ENCODE results near the gene ADAMTS17. TPM values are rescaled to one million over a fixed set of nuclear protein-coding genes. Genes with fewer than 3 reads are reported as not detected.

ADAMTS17 gene
- polyA plus RNA-seq, 12 donors, result 1.6 to 17.4 (median 5.6) TPM; not detected in 1

GRCh38 chr15:100174159-100174903, 167.4 kb downstream of the ADAMTS17 start:
- DNase-seq, result no peak

GRCh38 chr15:100172356-100173024, 169.3 kb downstream of the ADAMTS17 start:
- DNase-seq, result no peak

- DNase-seq, result no peak
These were observed 170.4 kb downstream of the ADAMTS17 start for GRCh38 chr15:100171411-100171810.

- no peak for DNase-seq
These were observed 171.2 kb downstream of the ADAMTS17 start for GRCh38 chr15:100170291-100171210.

GRCh38 chr15:100169615-100170290, 172.0 kb downstream of the ADAMTS17 start:
- no peak for DNase-seq

GRCh38 chr15:100168787-100169186, 173.0 kb downstream of the ADAMTS17 start:
- no peak for DNase-seq

- no peak for DNase-seq
These were observed 173.8 kb downstream of the ADAMTS17 start for GRCh38 chr15:100167884-100168375.

GRCh38 chr15:100166313-100166712, 175.5 kb downstream of the ADAMTS17 start:
- no peak for DNase-seq

GRCh38 chr15:100163961-100164360, 177.8 kb downstream of the ADAMTS17 start:
- no peak for DNase-seq

GRCh38 chr15:100160953-100161352, 180.8 kb downstream of the ADAMTS17 start:
- no peak for DNase-seq

- no peak for DNase-seq
These were observed 182.3 kb downstream of the ADAMTS17 start for GRCh38 chr15:100159436-100159835.

GRCh38 chr15:100158356-100158755, 183.4 kb downstream of the ADAMTS17 start:
- DNase-seq, result no peak

- no peak for DNase-seq
These were observed 185.6 kb downstream of the ADAMTS17 start for GRCh38 chr15:100156201-100156600.

GRCh38 chr15:100154338-100154737, 187.4 kb downstream of the ADAMTS17 start:
- DNase-seq, result no peak

GRCh38 chr15:100152463-100152862, 189.3 kb downstream of the ADAMTS17 start:
- no peak for DNase-seq

- no peak for DNase-seq
These were observed 190.9 kb downstream of the ADAMTS17 start for GRCh38 chr15:100150906-100151305.

- no peak for DNase-seq
These were observed 193.9 kb downstream of the ADAMTS17 start for GRCh38 chr15:100147828-100148227.

GRCh38 chr15:100143378-100143777, 198.4 kb downstream of the ADAMTS17 start:
- no peak for DNase-seq

- DNase-seq, result no peak
These were observed 200.3 kb downstream of the ADAMTS17 start for GRCh38 chr15:100141311-100142001.

GRCh38 chr15:100140527-100141308, 201.1 kb downstream of the ADAMTS17 start:
- no peak for DNase-seq
